Suprapubic skin (tissue), 4 donors: Measurements from ENCODE around the gene ARFGEF3.

Source experiments
- CTCF ChIP-seq, 2 donors: fragments of 200-600 bp in 1 of 2; fragments of 450-650 bp in 1 of 2; sonication (generic) in 1 of 2; IDR thresholded peaks; one replicate each; pipeline ENCODE4 v1.5.1; 2016 to 2019; ENCODE audit warnings: antibody characterized with exemption in 2 of 2, mild to moderate bottlenecking in 1 of 2, moderate library complexity in 1 of 2
- EP300 ChIP-seq: sonication (generic); formaldehyde crosslinking; IDR thresholded peaks from one replicate; pipeline ENCODE4 v1.6.1; 2017; ENCODE audit warnings: antibody characterized with exemption
- POLR2A ChIP-seq, 2 donors: fragments of 450-650 bp; IDR thresholded peaks; one replicate each; pipeline ENCODE4 v1.6.1; 2017; ENCODE audit warnings: antibody characterized with exemption in 2 of 2, mild to moderate bottlenecking in 2 of 2, moderate library complexity in 2 of 2
- POLR2AphosphoS5 ChIP-seq, 3 donors: sonication (generic); formaldehyde crosslinking; IDR thresholded peaks; one replicate each; pipeline ENCODE4 v1.6.1; 2017; ENCODE audit warnings: antibody characterized with exemption in 3 of 3

- no peak for TF ChIP-seq CTCF (IDR thresholded peaks at IDR 0.05)
- no peak for TF ChIP-seq POLR2A (IDR thresholded peaks at IDR 0.05)
- no peak for TF ChIP-seq POLR2AphosphoS5 (IDR thresholded peaks at IDR 0.05)
- no peak for TF ChIP-seq EP300
Observed at GRCh38 chr6:138238368-138238767, 76.6 kb downstream of the ARFGEF3 start.
